Neural cell (in vitro differentiated cells): Measurements from ENCODE around the gene RBMS2. TPM values are rescaled to one million over a fixed set of nuclear protein-coding genes. Genes with fewer than 3 reads are reported as not detected.
"Not testable (repeated sequence)": the region's sequence is repeated elsewhere in the genome, so short reads cannot be mapped to it uniquely, and the experiment has no call there.

ENCODE experiments used
- H2AFZ ChIP-seq: fragments of 200-600, 300-800 bp; sonication (generic), shearing (Covaris generic); 2 replicates; pipeline ENCODE4 v1.6.0; 2014; ENCODE audit warnings: low read depth, mild to moderate bottlenecking, antibody characterized with exemption, low read length, moderate library complexity
- H3F3A ChIP-seq: fragments of 200-600 bp; shearing (Covaris generic); 2 replicates; pipeline ENCODE4 v1.6.1; 2016; ENCODE audit warnings: mild to moderate bottlenecking, moderate library complexity, mixed read lengths, antibody characterized with exemption, low read length; ENCODE audit not compliant: insufficient read depth, poor library complexity, severe bottlenecking
- H3K27ac ChIP-seq: fragments of 200-600, 300-800 bp; sonication (generic), shearing (Covaris generic); 2 replicates; pipeline ENCODE4 v1.5.1; 2014; ENCODE audit warnings: mild to moderate bottlenecking, low read length, moderate library complexity
- H3K27me3 ChIP-seq: fragments of 300-800, 200-600 bp; sonication (generic), shearing (Covaris generic); 2 replicates; pipeline ENCODE4 v1.6.0; 2014; ENCODE audit warnings: mild to moderate bottlenecking, low read depth, low read length, moderate library complexity; ENCODE audit not compliant: insufficient read depth
- H3K36me3 ChIP-seq: fragments of 300-800, 200-600 bp; sonication (generic), shearing (Covaris generic); 2 replicates; pipeline ENCODE4 v1.5.1; 2014; ENCODE audit warnings: mild to moderate bottlenecking, antibody characterized with exemption, low read length, moderate library complexity; ENCODE audit not compliant: insufficient read depth
- H3K4me2 ChIP-seq: fragments of 300-800, 200-600 bp; sonication (generic), shearing (Covaris generic); 2 replicates; pipeline ENCODE4 v1.6.0; 2014; ENCODE audit warnings: mild to moderate bottlenecking, low read length
- H3K4me3 ChIP-seq: fragments of 300-800, 200-600 bp; sonication (generic), shearing (Covaris generic); 2 replicates; pipeline ENCODE4 v1.5.1; 2014; ENCODE audit warnings: mild to moderate bottlenecking, low read length, moderate library complexity
- H3K79me2 ChIP-seq: fragments of 200-600 bp; shearing (Covaris generic); replicated peaks from 2 replicates; pipeline ENCODE4 v1.6.0; 2014; ENCODE audit warnings: mild to moderate bottlenecking, low read length, moderate library complexity; ENCODE audit not compliant: insufficient read depth
- H3K9ac ChIP-seq: fragments of 300-800, 200-600 bp; sonication (generic), shearing (Covaris generic); 2 replicates; pipeline ENCODE4 v1.6.1; 2016; ENCODE audit warnings: mild to moderate bottlenecking, low read length, mixed read lengths
- H3K9me2 ChIP-seq: fragments of 200-600 bp; shearing (Covaris generic); 2 replicates; pipeline ENCODE4 v1.6.1; 2016; ENCODE audit warnings: mild to moderate bottlenecking, low read length, mixed read lengths; ENCODE audit not compliant: insufficient read depth
- H3K9me3 ChIP-seq: fragments of 200-600, 300-800 bp; sonication (generic), shearing (Covaris generic); 2 replicates; pipeline ENCODE4 v1.6.1; 2016; ENCODE audit warnings: mild to moderate bottlenecking, mixed run types, low read length, moderate library complexity, mixed read lengths
- H4K20me1 ChIP-seq: fragments of 200-600 bp; shearing (Covaris generic); 2 replicates; pipeline ENCODE4 v1.6.1; 2016; ENCODE audit warnings: mild to moderate bottlenecking, mixed run types; ENCODE audit not compliant: insufficient read depth
- EP300 ChIP-seq: fragments of 450-650 bp; conservative IDR thresholded peaks from 2 replicates; pipeline ENCODE4 v1.6.1; 2014; ENCODE audit warnings: antibody characterized with exemption, mild to moderate bottlenecking, moderate library complexity; ENCODE audit not compliant: poor library complexity, severe bottlenecking
- EZH2 ChIP-seq: fragments of 200-600, 300-800 bp; shearing (Covaris generic), sonication (generic); IDR thresholded peaks from 2 replicates; pipeline ENCODE4 v1.6.1; 2014; ENCODE audit warnings: antibody characterized with exemption, low read length, borderline replicate concordance, mild to moderate bottlenecking; ENCODE audit not compliant: insufficient read depth, poor library complexity, severe bottlenecking
- MXI1 ChIP-seq: fragments of 450-650 bp; conservative IDR thresholded peaks from 2 replicates; pipeline ENCODE4 v1.6.1; 2014; ENCODE audit warnings: antibody characterized with exemption, mild to moderate bottlenecking; ENCODE audit not compliant: poor library complexity, severe bottlenecking
- POLR2AphosphoS5 ChIP-seq: IDR thresholded peaks from 2 replicates; pipeline ENCODE4 v1.6.1; 2012
- RAD21 ChIP-seq: fragments of 450-650 bp; conservative IDR thresholded peaks from 2 replicates; pipeline ENCODE4 v1.6.1; 2014; ENCODE audit warnings: antibody characterized with exemption, mild to moderate bottlenecking, moderate library complexity
- REST ChIP-seq: IDR thresholded peaks from 2 replicates; pipeline ENCODE4 v1.6.1; 2012; ENCODE audit warnings: borderline replicate concordance
- SMC3 ChIP-seq: fragments of 450-650 bp; conservative IDR thresholded peaks from 2 replicates; pipeline ENCODE4 v1.6.1; 2014; ENCODE audit warnings: antibody characterized with exemption, mild to moderate bottlenecking, moderate library complexity; ENCODE audit not compliant: poor library complexity
- TAF1 ChIP-seq: IDR thresholded peaks from 2 replicates; pipeline ENCODE4 v1.6.1; 2012; ENCODE audit warnings: low read depth
- polyA plus RNA-seq: library from polyadenylated mRNA; depleted of rRNA; stranded (reverse); fragments of >200 nt; gene quantifications from 2 replicates; pipeline ENCODE4 v1.2.3, GENCODE V29; 2014

RBMS2 gene
- polyA plus RNA-seq, 1 donor from 2014 or later: 2.4 TPM

DNA sequence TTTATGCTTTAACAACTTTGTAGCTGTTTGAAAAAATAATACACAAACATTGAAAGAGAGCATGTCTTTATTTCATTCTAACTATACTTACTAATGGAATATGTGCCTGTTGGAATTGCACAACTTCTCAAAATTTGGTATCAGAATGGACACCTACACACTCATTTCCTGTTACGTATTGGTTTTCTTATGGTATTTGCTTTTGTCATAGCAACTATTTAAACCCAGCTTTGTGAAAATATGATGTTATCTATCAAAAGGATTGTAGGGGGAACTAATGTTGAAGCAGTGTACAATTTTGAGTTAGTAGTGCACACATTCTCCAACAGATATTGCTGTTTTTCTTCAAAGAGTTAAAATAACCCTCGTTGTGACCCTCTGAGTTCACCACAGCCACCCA lies 52.6 kb downstream of the RBMS2 start:
- no peaks in the 10 kb centered on the region for H4K20me1 ChIP-seq
- H3K9ac ChIP-seq: no peak overlapping the region
- H3K27ac ChIP-seq: no peak overlapping the region
- no peak overlapping the region for H2AFZ ChIP-seq
- no peak overlapping the region for H3K4me3 ChIP-seq
- no peaks in the 10 kb centered on the region for H3K27me3 ChIP-seq
- H3F3A ChIP-seq: no peaks in the 10 kb centered on the region
- TF ChIP-seq TAF1 (no peak), RAD21 (no peak), REST (no peak)
- H3K79me2 ChIP-seq: no peaks in the 10 kb centered on the region
- no peaks in the 10 kb centered on the region for H3K36me3 ChIP-seq
- no peak overlapping the region for H3K4me2 ChIP-seq
- H3K9me2 ChIP-seq: no peaks in the 10 kb centered on the region
- no peaks in the 10 kb centered on the region for H3K9me3 ChIP-seq

DNA sequence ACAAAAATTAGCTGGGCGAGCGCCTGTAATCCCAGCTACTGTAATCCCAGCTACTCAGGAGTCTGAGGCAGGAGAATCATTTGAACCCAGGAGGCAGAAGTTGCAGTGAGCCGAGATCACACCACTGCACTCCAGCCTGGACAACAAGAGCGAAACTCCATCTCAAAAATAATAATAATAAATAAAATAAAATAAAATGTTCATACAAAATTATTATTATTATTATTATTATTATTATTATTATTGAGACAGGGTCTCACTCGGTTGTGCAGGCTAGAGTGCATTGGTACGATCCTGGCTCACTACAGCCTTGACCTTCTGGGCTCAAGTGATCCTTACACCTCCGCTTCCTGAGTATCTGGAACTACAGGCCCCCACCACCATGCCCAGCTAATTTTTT lies 55.6 kb downstream of the RBMS2 start:
- H3K27ac ChIP-seq, H3K36me3 ChIP-seq, H3F3A ChIP-seq, H3K9me2 ChIP-seq, H3K4me2 ChIP-seq, H3K27me3 ChIP-seq, H3K4me3 ChIP-seq, H2AFZ ChIP-seq, H3K9me3 ChIP-seq, H3K79me2 ChIP-seq, H3K9ac ChIP-seq, H4K20me1 ChIP-seq: not testable (repeated sequence)

GRCh38 chr12:56578983-56579546 lies 57.4 kb downstream of the RBMS2 start:
- H3K27ac ChIP-seq: no peak overlapping the region
- H3K9me2 ChIP-seq: no peaks in the 10 kb centered on the region
- no peak overlapping the region for H3K4me3 ChIP-seq
- TF ChIP-seq EZH2 (no peak), SMC3 (no peak)
- no peak overlapping the region for H2AFZ ChIP-seq
- no peak overlapping the region for H3K4me2 ChIP-seq
- H4K20me1 ChIP-seq: no peaks in the 10 kb centered on the region
- H3F3A ChIP-seq: no peaks in the 10 kb centered on the region
- no peaks in the 10 kb centered on the region for H3K9me3 ChIP-seq
- no peaks in the 10 kb centered on the region for H3K79me2 ChIP-seq
- no peaks in the 10 kb centered on the region for H3K36me3 ChIP-seq
- H3K27me3 ChIP-seq: no peaks in the 10 kb centered on the region
- H3K9ac ChIP-seq: no peak overlapping the region

DNA sequence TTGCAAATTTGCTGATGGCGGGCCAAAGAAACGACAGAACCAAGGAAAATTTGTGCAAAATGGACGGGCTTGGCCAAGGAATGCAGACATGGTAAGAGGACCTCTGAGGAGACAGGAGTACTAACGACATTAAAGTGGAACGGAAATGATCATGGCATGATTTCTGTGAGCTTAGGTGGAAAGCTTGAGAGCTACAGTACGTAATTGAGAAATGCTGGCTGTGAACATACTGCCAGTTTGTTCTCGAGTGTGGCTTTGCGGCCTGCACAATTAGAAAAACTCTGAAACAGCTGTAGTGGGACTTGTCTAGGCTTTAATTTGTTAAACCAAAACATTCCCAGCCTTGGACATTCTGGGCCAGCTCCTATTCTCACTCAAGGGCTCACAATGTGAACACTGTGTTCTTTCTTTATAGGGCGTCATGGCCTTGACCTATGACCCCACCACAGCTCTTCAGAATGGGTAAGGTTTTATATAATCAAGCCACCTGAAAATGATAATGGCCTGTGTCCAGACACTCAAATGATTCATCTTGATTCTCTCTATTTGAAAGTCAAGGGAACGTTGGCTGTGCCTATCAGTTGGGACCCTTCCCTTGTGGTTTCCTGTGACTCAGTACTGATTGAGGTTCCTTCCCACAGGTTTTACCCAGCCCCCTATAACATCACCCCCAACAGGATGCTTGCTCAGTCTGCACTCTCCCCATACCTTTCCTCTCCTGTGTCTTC lies 60.0 kb downstream of the RBMS2 start:
- no peaks in the 10 kb centered on the region for H3K9me2 ChIP-seq
- no peaks in the 10 kb centered on the region for H3K9me3 ChIP-seq
- H3K4me3 ChIP-seq: no peak overlapping the region
- no peaks in the 10 kb centered on the region for H3K27me3 ChIP-seq
- no peak overlapping the region for H3K9ac ChIP-seq
- H3F3A ChIP-seq: no peaks in the 10 kb centered on the region
- no peak overlapping the region for H2AFZ ChIP-seq
- no peaks in the 10 kb centered on the region for H3K36me3 ChIP-seq
- H3K79me2 ChIP-seq: no peaks in the 10 kb centered on the region
- no peaks in the 10 kb centered on the region for H4K20me1 ChIP-seq
- H3K4me2 ChIP-seq: no peak overlapping the region
- no peak overlapping the region for H3K27ac ChIP-seq
- TF ChIP-seq SMC3: no peak
- no peak for TF ChIP-seq EP300
- no peak for TF ChIP-seq REST
- no peak for TF ChIP-seq POLR2AphosphoS5
- no peak for TF ChIP-seq MXI1
- TF ChIP-seq TAF1: no peak
- TF ChIP-seq EZH2: no peak
